ENCODE results near the gene DNMT1.

Gene DNMT1

DNA sequence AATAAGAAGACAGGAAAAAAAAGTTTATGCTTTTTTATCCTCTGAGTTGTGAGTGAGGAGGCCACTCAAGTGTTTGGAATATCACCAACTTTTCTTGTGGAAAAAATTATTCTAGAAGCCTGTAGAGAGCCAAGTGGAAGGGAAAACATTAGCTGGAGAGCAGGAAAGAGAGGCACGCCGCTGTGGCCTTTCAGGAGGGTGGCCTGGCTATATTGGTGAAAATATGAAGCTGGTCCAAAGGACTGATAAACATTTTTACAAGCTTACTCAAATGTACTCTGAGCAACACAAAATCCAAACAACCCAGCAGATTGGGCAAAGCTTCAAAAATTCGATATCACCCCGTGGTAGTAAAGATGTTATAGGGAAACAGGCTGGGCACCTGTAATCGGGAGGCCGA, 72.7 kb downstream of the DNMT1 start:
- no peak overlapping the region for H3K27ac ChIP-seq (ENCODE audit: low read depth, low read length)
- H3K9me3 ChIP-seq (ENCODE audit: control insufficient read depth, insufficient read depth, low read depth, low read length): no peaks in the 10 kb centered on the region
- H3K4me3 ChIP-seq (ENCODE audit: low read depth, low read length): no peak overlapping the region
- no peaks in the 10 kb centered on the region for H3K27me3 ChIP-seq (ENCODE audit: control insufficient read depth, insufficient read depth, low read length)
- H3K4me1 ChIP-seq (ENCODE audit: control insufficient read depth, insufficient read depth, low read length): peaks cover 5% of the 10 kb centered on the region; the same call in 1 of the 2 replicates
- H3K36me3 ChIP-seq (ENCODE audit: control insufficient read depth, insufficient read depth, low read length): peaks cover 22% of the 10 kb centered on the region
- H3K9ac ChIP-seq (ENCODE audit: low read length): no peak overlapping the region

- H3K9ac ChIP-seq (ENCODE audit: low read length): no peak overlapping the region
- H3K27me3 ChIP-seq (ENCODE audit: control insufficient read depth, insufficient read depth, low read length): no peaks in the 10 kb centered on the region
- H3K4me3 ChIP-seq (ENCODE audit: low read depth, low read length): no peak overlapping the region
- peaks cover 34% of the 10 kb centered on the region for H3K36me3 ChIP-seq (ENCODE audit: control insufficient read depth, insufficient read depth, low read length)
- no peaks in the 10 kb centered on the region for H3K9me3 ChIP-seq (ENCODE audit: control insufficient read depth, insufficient read depth, low read depth, low read length)
- no peak overlapping the region for H3K27ac ChIP-seq (ENCODE audit: low read depth, low read length)
- H3K4me1 ChIP-seq (ENCODE audit: control insufficient read depth, insufficient read depth, low read length): peaks cover 5% of the 10 kb centered on the region; the same call in 1 of the 2 replicates
Observed at GRCh38 chr19:10120538-10121189, 74.1 kb downstream of the DNMT1 start.

GRCh38 chr19:10118960-10119359, 75.8 kb downstream of the DNMT1 start:
- Histone ChIP-seq H3K9ac (ENCODE audit: low read length) (peak overlapping the region; percentile 96), H3K4me3 (ENCODE audit: low read depth, low read length) (peak overlapping the region; percentile 92), H3K27ac (ENCODE audit: low read depth, low read length) (peak overlapping the region; percentile 82; the same call in 1 of the 2 replicates), H3K36me3 (ENCODE audit: control insufficient read depth, insufficient read depth, low read length) (peaks cover 45% of the 10 kb centered on the region), H3K9me3 (ENCODE audit: control insufficient read depth, insufficient read depth, low read depth, low read length) (no peaks in the 10 kb centered on the region), H3K27me3 (ENCODE audit: control insufficient read depth, insufficient read depth, low read length) (no peaks in the 10 kb centered on the region), H3K4me1 (ENCODE audit: control insufficient read depth, insufficient read depth, low read length) (peaks cover 5% of the 10 kb centered on the region; the same call in 1 of the 2 replicates)

- H3K9ac ChIP-seq (ENCODE audit: low read length): no peak overlapping the region
- H3K36me3 ChIP-seq (ENCODE audit: control insufficient read depth, insufficient read depth, low read length): peaks cover 48% of the 10 kb centered on the region
- H3K4me3 ChIP-seq (ENCODE audit: low read depth, low read length): no peak overlapping the region
- no peaks in the 10 kb centered on the region for H3K27me3 ChIP-seq (ENCODE audit: control insufficient read depth, insufficient read depth, low read length)
- H3K27ac ChIP-seq (ENCODE audit: low read depth, low read length): no peak overlapping the region
- H3K9me3 ChIP-seq (ENCODE audit: control insufficient read depth, insufficient read depth, low read depth, low read length): no peaks in the 10 kb centered on the region
- H3K4me1 ChIP-seq (ENCODE audit: control insufficient read depth, insufficient read depth, low read length): peaks cover 5% of the 10 kb centered on the region; the same call in 1 of the 2 replicates
Observed at GRCh38 chr19:10116866-10117616, 77.7 kb downstream of the DNMT1 start.

DNA sequence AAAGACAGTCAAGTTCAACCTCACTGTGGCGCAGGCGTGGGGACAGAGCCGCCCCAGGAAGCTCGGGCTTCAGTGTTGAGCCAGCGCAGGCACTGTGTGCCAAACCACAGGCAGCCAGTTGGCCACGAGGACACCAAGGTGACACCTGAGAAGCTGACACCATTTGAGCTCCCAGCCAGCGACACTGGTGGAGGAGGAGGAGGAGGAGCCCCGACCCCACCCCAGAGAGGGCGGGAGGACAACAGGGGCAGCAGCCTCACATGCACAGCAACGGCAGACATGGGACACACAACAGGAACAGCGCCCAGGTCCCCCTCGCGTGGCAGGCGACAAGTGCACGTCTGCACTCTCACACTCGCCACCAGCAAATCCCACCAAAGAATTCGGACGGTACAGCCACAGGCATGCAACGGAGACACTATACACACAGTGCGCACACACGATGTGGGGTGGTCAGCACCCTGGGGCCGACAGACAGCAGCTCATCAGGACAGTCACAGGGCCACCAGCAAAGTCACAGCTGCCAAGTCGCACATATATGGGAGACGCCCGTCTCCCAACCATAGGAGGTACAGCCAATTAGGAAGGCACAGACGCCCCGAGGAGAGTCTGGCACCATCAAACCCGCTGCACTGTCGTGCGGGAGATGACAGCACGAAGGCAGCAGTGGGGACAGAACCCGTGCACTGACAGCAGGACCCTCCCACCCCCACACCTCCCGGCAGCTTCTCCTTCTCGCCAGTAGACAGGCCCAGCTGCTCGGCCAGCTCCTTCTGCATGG, 78.5 kb downstream of the DNMT1 start:
- Histone ChIP-seq H3K9me3 (ENCODE audit: control insufficient read depth, insufficient read depth, low read depth, low read length) (no peaks in the 10 kb centered on the region), H3K27ac (ENCODE audit: low read depth, low read length) (no peak overlapping the region), H3K4me1 (ENCODE audit: control insufficient read depth, insufficient read depth, low read length) (peaks cover 5% of the 10 kb centered on the region; the same call in 1 of the 2 replicates), H3K9ac (ENCODE audit: low read length) (no peak overlapping the region), H3K27me3 (ENCODE audit: control insufficient read depth, insufficient read depth, low read length) (no peaks in the 10 kb centered on the region), H3K4me3 (ENCODE audit: low read depth, low read length) (no peak overlapping the region), H3K36me3 (ENCODE audit: control insufficient read depth, insufficient read depth, low read length) (peaks cover 55% of the 10 kb centered on the region)

GRCh38 chr19:10115392-10116084, 79.2 kb downstream of the DNMT1 start:
- H3K9me3 ChIP-seq (ENCODE audit: control insufficient read depth, insufficient read depth, low read depth, low read length): no peaks in the 10 kb centered on the region
- H3K27ac ChIP-seq (ENCODE audit: low read depth, low read length): no peak overlapping the region
- peaks cover 5% of the 10 kb centered on the region; the same call in 1 of the 2 replicates for H3K4me1 ChIP-seq (ENCODE audit: control insufficient read depth, insufficient read depth, low read length)
- peaks cover 62% of the 10 kb centered on the region for H3K36me3 ChIP-seq (ENCODE audit: control insufficient read depth, insufficient read depth, low read length)
- H3K9ac ChIP-seq (ENCODE audit: low read length): no peak overlapping the region
- no peak overlapping the region for H3K4me3 ChIP-seq (ENCODE audit: low read depth, low read length)
- H3K27me3 ChIP-seq (ENCODE audit: control insufficient read depth, insufficient read depth, low read length): no peaks in the 10 kb centered on the region

DNA sequence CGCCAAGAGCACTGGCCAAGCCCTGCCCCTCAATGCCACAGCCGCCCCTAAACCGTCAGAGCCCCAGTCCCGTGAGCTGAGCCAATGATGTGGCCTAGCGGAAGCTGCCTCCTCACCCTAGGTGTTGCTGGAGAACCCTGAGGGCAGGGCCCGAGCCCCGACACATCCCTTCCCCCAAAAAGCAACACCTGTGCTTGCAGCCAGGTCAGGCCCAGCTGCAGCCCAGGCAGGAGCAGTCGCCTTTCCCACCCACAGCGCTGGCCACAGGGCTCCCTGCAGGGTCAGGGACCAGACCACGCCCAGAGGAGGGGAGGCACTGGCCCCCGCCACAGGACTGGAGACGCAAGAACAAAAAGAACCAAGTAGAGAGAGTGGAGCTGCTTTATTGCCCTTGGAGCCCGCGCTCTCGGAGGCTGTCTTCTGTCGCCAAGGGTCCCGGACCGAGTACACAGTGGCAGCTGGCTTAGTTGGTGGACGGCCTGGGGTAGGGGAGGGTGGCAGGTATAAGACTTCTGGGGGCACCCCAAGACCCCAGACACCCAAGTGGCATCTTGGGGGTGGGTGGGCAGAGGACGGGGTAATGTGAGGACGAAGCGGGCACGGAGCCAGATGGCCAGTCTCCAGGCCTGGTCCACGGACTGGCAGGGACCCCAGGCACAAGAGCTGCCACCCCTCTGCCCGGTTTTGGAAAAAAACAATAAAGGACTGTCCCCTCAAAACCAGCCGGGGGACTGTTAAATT, 79.9 kb downstream of the DNMT1 start:
- Histone ChIP-seq H3K27ac (ENCODE audit: low read depth, low read length) (no peak overlapping the region), H3K4me3 (ENCODE audit: low read depth, low read length) (no peak overlapping the region), H3K4me1 (ENCODE audit: control insufficient read depth, insufficient read depth, low read length) (peaks cover 5% of the 10 kb centered on the region; the same call in 1 of the 2 replicates), H3K27me3 (ENCODE audit: control insufficient read depth, insufficient read depth, low read length) (no peaks in the 10 kb centered on the region), H3K9me3 (ENCODE audit: control insufficient read depth, insufficient read depth, low read depth, low read length) (no peaks in the 10 kb centered on the region), H3K36me3 (ENCODE audit: control insufficient read depth, insufficient read depth, low read length) (peaks cover 69% of the 10 kb centered on the region), H3K9ac (ENCODE audit: low read length) (no peak overlapping the region)

DNA sequence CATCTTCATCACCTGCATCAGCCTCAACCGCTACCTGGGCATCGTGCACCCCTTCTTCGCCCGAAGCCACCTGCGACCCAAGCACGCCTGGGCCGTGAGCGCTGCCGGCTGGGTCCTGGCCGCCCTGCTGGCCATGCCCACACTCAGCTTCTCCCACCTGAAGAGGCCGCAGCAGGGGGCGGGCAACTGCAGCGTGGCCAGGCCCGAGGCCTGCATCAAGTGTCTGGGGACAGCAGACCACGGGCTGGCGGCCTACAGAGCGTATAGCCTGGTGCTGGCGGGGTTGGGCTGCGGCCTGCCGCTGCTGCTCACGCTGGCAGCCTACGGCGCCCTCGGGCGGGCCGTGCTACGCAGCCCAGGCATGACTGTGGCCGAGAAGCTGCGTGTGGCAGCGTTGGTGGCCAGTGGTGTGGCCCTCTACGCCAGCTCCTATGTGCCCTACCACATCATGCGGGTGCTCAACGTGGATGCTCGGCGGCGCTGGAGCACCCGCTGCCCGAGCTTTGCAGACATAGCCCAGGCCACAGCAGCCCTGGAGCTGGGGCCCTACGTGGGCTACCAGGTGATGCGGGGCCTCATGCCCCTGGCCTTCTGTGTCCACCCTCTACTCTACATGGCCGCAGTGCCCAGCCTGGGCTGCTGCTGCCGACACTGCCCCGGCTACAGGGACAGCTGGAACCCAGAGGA, 80.6 kb downstream of the DNMT1 start:
- H3K9ac ChIP-seq (ENCODE audit: low read length): no peak overlapping the region
- H3K27me3 ChIP-seq (ENCODE audit: control insufficient read depth, insufficient read depth, low read length): no peaks in the 10 kb centered on the region
- no peak overlapping the region for H3K27ac ChIP-seq (ENCODE audit: low read depth, low read length)
- H3K4me3 ChIP-seq (ENCODE audit: low read depth, low read length): no peak overlapping the region
- H3K9me3 ChIP-seq (ENCODE audit: control insufficient read depth, insufficient read depth, low read depth, low read length): no peaks in the 10 kb centered on the region
- H3K36me3 ChIP-seq (ENCODE audit: control insufficient read depth, insufficient read depth, low read length): peaks cover 76% of the 10 kb centered on the region
- peaks cover 5% of the 10 kb centered on the region; the same call in 1 of the 2 replicates for H3K4me1 ChIP-seq (ENCODE audit: control insufficient read depth, insufficient read depth, low read length)

DNA sequence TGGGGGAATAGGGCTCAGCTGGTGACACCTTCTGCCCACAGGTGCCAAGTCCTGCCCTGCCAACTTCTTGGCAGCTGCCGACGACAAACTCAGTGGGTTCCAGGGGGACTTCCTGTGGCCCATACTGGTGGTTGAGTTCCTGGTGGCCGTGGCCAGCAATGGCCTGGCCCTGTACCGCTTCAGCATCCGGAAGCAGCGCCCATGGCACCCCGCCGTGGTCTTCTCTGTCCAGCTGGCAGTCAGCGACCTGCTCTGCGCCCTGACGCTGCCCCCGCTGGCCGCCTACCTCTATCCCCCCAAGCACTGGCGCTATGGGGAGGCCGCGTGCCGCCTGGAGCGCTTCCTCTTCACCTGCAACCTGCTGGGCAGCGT, 81.2 kb downstream of the DNMT1 start:
- no peaks in the 10 kb centered on the region for H3K27me3 ChIP-seq (ENCODE audit: control insufficient read depth, insufficient read depth, low read length)
- H3K9me3 ChIP-seq (ENCODE audit: control insufficient read depth, insufficient read depth, low read depth, low read length): no peaks in the 10 kb centered on the region
- no peak overlapping the region for H3K9ac ChIP-seq (ENCODE audit: low read length)
- no peak overlapping the region for H3K4me3 ChIP-seq (ENCODE audit: low read depth, low read length)
- peaks cover 79% of the 10 kb centered on the region for H3K36me3 ChIP-seq (ENCODE audit: control insufficient read depth, insufficient read depth, low read length)
- no peak overlapping the region for H3K27ac ChIP-seq (ENCODE audit: low read depth, low read length)
- H3K4me1 ChIP-seq (ENCODE audit: control insufficient read depth, insufficient read depth, low read length): peaks cover under 1% of the 10 kb centered on the region; the same call in 1 of the 2 replicates
